SU-DHL-6 (cell line): ENCODE data around the gene DUSP22.

Source experiments
- H2AFZ ChIP-seq: fragments of 200-600 bp; sonication (generic); 2 replicates; pipeline ENCODE4 v1.6.1; 2014; ENCODE audit warnings: low read depth, mild to moderate bottlenecking, moderate library complexity, mixed read lengths, antibody characterized with exemption, low read length; ENCODE audit not compliant: severe bottlenecking
- H3F3A ChIP-seq: fragments of 200-600 bp; shearing (Covaris generic); 2 replicates; pipeline ENCODE4 v1.6.0; 2016; ENCODE audit warnings: antibody characterized with exemption, mild to moderate bottlenecking; ENCODE audit not compliant: insufficient read depth
- H3K27ac ChIP-seq: fragments of 200-600 bp; sonication (generic); 2 replicates; pipeline ENCODE4 v1.5.1; 2016; ENCODE audit warnings: low read depth, mild to moderate bottlenecking, low read length, moderate library complexity, mixed read lengths
- H3K27me3 ChIP-seq: fragments of 200-600 bp; sonication (generic), shearing (Covaris generic); 2 replicates; pipeline ENCODE4 v1.6.0; 2014; ENCODE audit warnings: mild to moderate bottlenecking, low read length
- H3K36me3 ChIP-seq: fragments of 200-600 bp; sonication (generic); 2 replicates; pipeline ENCODE4 v1.6.1; 2014; ENCODE audit warnings: mild to moderate bottlenecking, low read length, mixed read lengths
- H3K4me2 ChIP-seq: fragments of 300-600, 200-600 bp; shearing (Covaris generic), sonication (generic); 2 replicates; pipeline ENCODE4 v1.6.0; 2014; ENCODE audit warnings: low read length, low read depth, mild to moderate bottlenecking; ENCODE audit not compliant: poor library complexity, severe bottlenecking
- H3K4me3 ChIP-seq: fragments of 200-600 bp; sonication (generic); 2 replicates; pipeline ENCODE4 v1.5.1; 2014; ENCODE audit warnings: antibody characterized with exemption, low read length, mild to moderate bottlenecking, mixed read lengths; ENCODE audit not compliant: insufficient read depth, poor library complexity, severe bottlenecking
- H3K79me2 ChIP-seq: fragments of 200-600 bp; sonication (generic); 2 replicates; pipeline ENCODE4 v1.6.1; 2014; ENCODE audit warnings: mild to moderate bottlenecking, low read length, moderate library complexity; ENCODE audit not compliant: insufficient read depth
- H3K9ac ChIP-seq: fragments of 200-600 bp; sonication (generic); 2 replicates; pipeline ENCODE4 v1.7.0; 2014; ENCODE audit warnings: mild to moderate bottlenecking, low read length
- H3K9me2 ChIP-seq: fragments of 200-600 bp; sonication (generic); replicated peaks from 2 replicates; pipeline ENCODE4 v1.6.1; 2014; ENCODE audit warnings: low read length; ENCODE audit not compliant: insufficient read depth
- H3K9me3 ChIP-seq: fragments of 200-600 bp; sonication (generic); 2 replicates; pipeline ENCODE4 v1.6.1; 2014; ENCODE audit warnings: low read length, mixed read lengths; ENCODE audit not compliant: insufficient read depth
- H4K20me1 ChIP-seq: fragments of 200-600 bp; sonication (generic); 2 replicates; pipeline ENCODE4 v1.6.1; 2014; ENCODE audit warnings: low read depth, mild to moderate bottlenecking, antibody characterized with exemption, low read length, moderate library complexity, mixed read lengths
- EZH2phosphoT487 ChIP-seq: fragments of 200-600 bp; sonication (generic), shearing (Covaris generic); conservative IDR thresholded peaks from 2 replicates; pipeline ENCODE4 v1.6.1; 2018; ENCODE audit warnings: mild to moderate bottlenecking, antibody characterized with exemption, low read length, moderate library complexity, mixed read lengths
- TF ChIP-seq, protein P1 (sequence below): fragments of 200-600 bp; sonication (generic); IDR thresholded peaks from one replicate; pipeline ENCODE4 v1.5.1; 2017; ENCODE audit warnings: antibody characterized with exemption, mild to moderate bottlenecking, low read length, moderate library complexity; ENCODE audit not compliant: insufficient read depth, poor library complexity, severe bottlenecking

DUSP22 gene

GRCh38 chr6:386688-387266 lies 94.5 kb downstream of the DUSP22 start:
- Histone ChIP-seq H2AFZ (no peak overlapping the region), H4K20me1 (no peaks in the 10 kb centered on the region), H3K36me3 (no peaks in the 10 kb centered on the region), H3K9ac (no peak overlapping the region), H3K27ac (no peak overlapping the region), H3F3A (no peaks in the 10 kb centered on the region), H3K9me2 (no peaks in the 10 kb centered on the region), H3K27me3 (no peaks in the 10 kb centered on the region), H3K4me3 (no peak overlapping the region), H3K9me3 (no peaks in the 10 kb centered on the region), H3K79me2 (no peaks in the 10 kb centered on the region), H3K4me2 (no peak overlapping the region)
- no peak for TF ChIP-seq EZH2phosphoT487
- TF ChIP-seq, protein P1, sequence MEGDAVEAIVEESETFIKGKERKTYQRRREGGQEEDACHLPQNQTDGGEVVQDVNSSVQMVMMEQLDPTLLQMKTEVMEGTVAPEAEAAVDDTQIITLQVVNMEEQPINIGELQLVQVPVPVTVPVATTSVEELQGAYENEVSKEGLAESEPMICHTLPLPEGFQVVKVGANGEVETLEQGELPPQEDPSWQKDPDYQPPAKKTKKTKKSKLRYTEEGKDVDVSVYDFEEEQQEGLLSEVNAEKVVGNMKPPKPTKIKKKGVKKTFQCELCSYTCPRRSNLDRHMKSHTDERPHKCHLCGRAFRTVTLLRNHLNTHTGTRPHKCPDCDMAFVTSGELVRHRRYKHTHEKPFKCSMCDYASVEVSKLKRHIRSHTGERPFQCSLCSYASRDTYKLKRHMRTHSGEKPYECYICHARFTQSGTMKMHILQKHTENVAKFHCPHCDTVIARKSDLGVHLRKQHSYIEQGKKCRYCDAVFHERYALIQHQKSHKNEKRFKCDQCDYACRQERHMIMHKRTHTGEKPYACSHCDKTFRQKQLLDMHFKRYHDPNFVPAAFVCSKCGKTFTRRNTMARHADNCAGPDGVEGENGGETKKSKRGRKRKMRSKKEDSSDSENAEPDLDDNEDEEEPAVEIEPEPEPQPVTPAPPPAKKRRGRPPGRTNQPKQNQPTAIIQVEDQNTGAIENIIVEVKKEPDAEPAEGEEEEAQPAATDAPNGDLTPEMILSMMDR = no peak

- Histone ChIP-seq H3K9me2 (no peaks in the 10 kb centered on the region), H3K9ac (no peak overlapping the region), H3K9me3 (no peaks in the 10 kb centered on the region), H4K20me1 (no peaks in the 10 kb centered on the region), H3K4me2 (no peak overlapping the region), H3F3A (no peaks in the 10 kb centered on the region), H3K79me2 (peaks cover 2% of the 10 kb centered on the region; the same call in 1 of the 2 replicates), H3K27ac (no peak overlapping the region), H3K27me3 (no peaks in the 10 kb centered on the region), H2AFZ (no peak overlapping the region), H3K4me3 (no peak overlapping the region), H3K36me3 (no peaks in the 10 kb centered on the region)
- TF ChIP-seq, protein P1 = no peak
- no peak for TF ChIP-seq EZH2phosphoT487
These were observed 95.0 kb downstream of the DUSP22 start for GRCh38 chr6:387293-387741.

- no peak overlapping the region for H2AFZ ChIP-seq
- no peaks in the 10 kb centered on the region for H3K9me2 ChIP-seq
- H4K20me1 ChIP-seq = no peaks in the 10 kb centered on the region
- TF ChIP-seq, protein P1 = no peak
- TF ChIP-seq EZH2phosphoT487 = no peak
- H3K27ac ChIP-seq = no peak overlapping the region
- no peaks in the 10 kb centered on the region for H3K9me3 ChIP-seq
- no peaks in the 10 kb centered on the region for H3K27me3 ChIP-seq
- no peak overlapping the region for H3K4me2 ChIP-seq
- H3K79me2 ChIP-seq = peaks cover 6% of the 10 kb centered on the region; the same call in 1 of the 2 replicates
- no peak overlapping the region for H3K4me3 ChIP-seq
- H3K9ac ChIP-seq = no peak overlapping the region
- no peaks in the 10 kb centered on the region for H3F3A ChIP-seq
- no peaks in the 10 kb centered on the region for H3K36me3 ChIP-seq
These were observed 96.1 kb downstream of the DUSP22 start for GRCh38 chr6:388202-388903.
